Esophagus muscularis mucosa (tissue), 4 donors: Measurements from ENCODE around the gene DDX23.

Experiments used
- CTCF ChIP-seq, 3 experiments: fragments of 200-600 bp in 2 of 3; fragments of 450-650 bp in 1 of 3; sonication (generic) in 2 of 3; IDR thresholded peaks; one replicate each; pipeline ENCODE4 v1.5.1; 2017 to 2019; ENCODE audit warnings: antibody characterized with exemption in 3 of 3, mild to moderate bottlenecking in 2 of 3, moderate library complexity in 1 of 3
- EP300 ChIP-seq: sonication (generic); formaldehyde crosslinking; IDR thresholded peaks from one replicate; pipeline ENCODE4 v1.6.1; 2017; ENCODE audit warnings: antibody characterized with exemption
- POLR2A ChIP-seq: fragments of 450-650 bp; IDR thresholded peaks from one replicate; pipeline ENCODE4 v1.6.1; 2017; ENCODE audit warnings: antibody characterized with exemption, moderate library complexity, mild to moderate bottlenecking, low read depth
- POLR2AphosphoS5 ChIP-seq, 2 donors: sonication (generic); formaldehyde crosslinking; IDR thresholded peaks; one replicate each; pipeline ENCODE4 v1.6.1; 2017; ENCODE audit warnings: antibody characterized with exemption in 2 of 2

GRCh38 chr12:48832321-48833060 is 19.5 kb downstream of the DDX23 start:
- TF ChIP-seq POLR2AphosphoS5 (IDR thresholded peaks at IDR 0.05) = no peak
- no peak for TF ChIP-seq POLR2A
- TF ChIP-seq CTCF (IDR thresholded peaks at IDR 0.05) = no peak
- TF ChIP-seq EP300 = no peak
